K562 (cell line): Measurements from ENCODE around the gene SLC6A6. TPM values are rescaled to one million over a fixed set of nuclear protein-coding genes. Genes with fewer than 3 reads are reported as not detected.

Experiments used
- CREB3 ChIP-seq: fragments of 450-650 bp; conservative IDR thresholded peaks from 2 replicates; pipeline ENCODE4 v1.6.1; 2016; ENCODE audit warnings: missing genetic modification characterization, low read depth, mild to moderate bottlenecking, missing compliant biosample characterization, moderate library complexity
- GABPA ChIP-seq: fragments of 200-800 bp; sonication (Bioruptor generic); conservative IDR thresholded peaks from 2 replicates; pipeline ENCODE4 v1.6.1; 2016; ENCODE audit warnings: low read depth, missing genetic modification characterization, missing compliant biosample characterization
- MBD2 ChIP-seq: sonication (generic); IDR thresholded peaks from 2 replicates; pipeline ENCODE4 v1.6.1; 2016; ENCODE audit warnings: low read depth, borderline replicate concordance
- MYBL2 ChIP-seq, 2 experiments: fragments of 450-650 bp in 1 of 2; sonication (generic) in 1 of 2; formaldehyde crosslinking in 1 of 2; IDR thresholded peaks; 2 replicates each; pipeline versions ENCODE4 v1.6.1 to v1.8.1; 2017 to 2022; ENCODE audit warnings: borderline replicate concordance in 1 of 2, inconsistent platforms in 1 of 2, low read depth in 1 of 2, mild to moderate bottlenecking in 1 of 2, missing genetic modification reagents in 1 of 2, moderate library complexity in 1 of 2
- SAFB2 ChIP-seq: fragments of 200-400 bp; formaldehyde crosslinking; IDR thresholded peaks from 2 replicates; pipeline ENCODE4 v1.6.1; 2018; ENCODE audit warnings: borderline replicate concordance, low read length, low read depth, moderate library complexity; ENCODE audit not compliant: severe bottlenecking
- SNRNP70 ChIP-seq: fragments of 200-400 bp; formaldehyde crosslinking; optimal IDR thresholded peaks from 2 replicates; pipeline ENCODE3; 2017; ENCODE audit warnings: low read depth, low read length
- ZBTB9 ChIP-seq: fragments of 450-650 bp; formaldehyde crosslinking; IDR thresholded peaks from 2 replicates; pipeline ENCODE4 v1.4.0; 2020; ENCODE audit warnings: mild to moderate bottlenecking, moderate library complexity
- ZNF224 ChIP-seq: sonication (generic); formaldehyde crosslinking; IDR thresholded peaks from 2 replicates; pipeline ENCODE4 v1.8.0; 2022; ENCODE audit warnings: mild to moderate bottlenecking, missing genetic modification reagents
- ZNF551 ChIP-seq: fragments of 250-450 bp; sonication (Bioruptor Pico); IDR thresholded peaks from 2 replicates; pipeline ENCODE4 v1.5.0; 2021; ENCODE audit warnings: mild to moderate bottlenecking, moderate library complexity
- polyA plus RNA-seq, 8 experiments: library from polyadenylated mRNA; depleted of rRNA in 4 of 8; stranded (reverse) in 5 of 8; unstranded in 3 of 8; fragments of >200 nt; fragmentation: Nextera tagmentation in 2 of 8; fragmentation: Illumina TruSeq in 1 of 8; extraction: Ambion mirVana in 2 of 8; extraction: Trizol in 1 of 8; gene quantifications; 2 replicates each; pipeline versions ENCODE4 v1.2.1 to v1.2.3, GENCODE V29; 2011 to 2014; ENCODE audit warnings: inconsistent platforms in 1 of 8, missing spikeins in 1 of 8
- total RNA-seq, 7 experiments: library from RNA; depleted of rRNA in 6 of 7; stranded (reverse); fragments of >200 nt in 6 of 7; fragmentation: Illumina TruSeq in 2 of 7; extraction: Trizol in 2 of 7; gene quantifications; 2 replicates each; pipeline versions ENCODE4 v1.2.1 to v1.2.3, GENCODE V29; 2011 to 2021; ENCODE audit warnings: low replicate concordance in 1 of 7
- TF ChIP-seq, protein P1 (sequence below): sonication (generic); formaldehyde crosslinking; IDR thresholded peaks from 2 replicates; pipeline ENCODE4 v1.8.1; 2023; ENCODE audit warnings: mild to moderate bottlenecking, missing genetic modification reagents

Gene SLC6A6
- total and polyA plus RNA-seq, 9 of the 15 experiments (the other 6 are each of a cell fraction or from before 2014, with no cell fraction given): 12.3 to 203 (median 93.2) TPM

GRCh38 chr3:14503033-14503705 is 100.8 kb downstream of the SLC6A6 start (continued):
- TF ChIP-seq ZBTB9 (CRISPR knock-in tag) (no peak), MBD2 (no peak), ZNF551 (CRISPR knock-in tag) (no peak), GABPA (tag) (no peak), CREB3 (no peak), ZNF224 (CRISPR knock-in tag) (no peak), SAFB2 (no peak), SNRNP70 (no peak), MYBL2 (IDR thresholded peaks at IDR 0.05; ENCODE audit: low read depth) (no peak), MYBL2 (CRISPR knock-in tag; IDR thresholded peaks at IDR 0.05; ENCODE audit: borderline replicate concordance) (0 out of 2 replicates have a peak, but pooled peaks have one; percentile 73)
- TF ChIP-seq, protein P1, sequence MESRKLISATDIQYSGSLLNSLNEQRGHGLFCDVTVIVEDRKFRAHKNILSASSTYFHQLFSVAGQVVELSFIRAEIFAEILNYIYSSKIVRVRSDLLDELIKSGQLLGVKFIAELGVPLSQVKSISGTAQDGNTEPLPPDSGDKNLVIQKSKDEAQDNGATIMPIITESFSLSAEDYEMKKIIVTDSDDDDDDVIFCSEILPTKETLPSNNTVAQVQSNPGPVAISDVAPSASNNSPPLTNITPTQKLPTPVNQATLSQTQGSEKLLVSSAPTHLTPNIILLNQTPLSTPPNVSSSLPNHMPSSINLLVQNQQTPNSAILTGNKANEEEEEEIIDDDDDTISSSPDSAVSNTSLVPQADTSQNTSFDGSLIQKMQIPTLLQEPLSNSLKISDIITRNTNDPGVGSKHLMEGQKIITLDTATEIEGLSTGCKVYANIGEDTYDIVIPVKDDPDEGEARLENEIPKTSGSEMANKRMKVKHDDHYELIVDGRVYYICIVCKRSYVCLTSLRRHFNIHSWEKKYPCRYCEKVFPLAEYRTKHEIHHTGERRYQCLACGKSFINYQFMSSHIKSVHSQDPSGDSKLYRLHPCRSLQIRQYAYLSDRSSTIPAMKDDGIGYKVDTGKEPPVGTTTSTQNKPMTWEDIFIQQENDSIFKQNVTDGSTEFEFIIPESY (CRISPR knock-in tag): no peak
